Kidney (tissue), 14 donors: ENCODE results near the gene THSD4. TPM values are rescaled to one million over a fixed set of nuclear protein-coding genes. Genes with fewer than 3 reads are reported as not detected.
"Not testable (repeated sequence)": the region's sequence is repeated elsewhere in the genome, so short reads cannot be mapped to it uniquely, and the experiment has no call there.

Source experiments
- DNase-seq, 5 donors: peaks; one replicate each; pipeline ENCODE4 v3.0.0-alpha.2; 2013 to 2020
- FAIRE-seq: peaks from 2 replicates; lab custom pipeline; 2012; peaks lifted over from hg19 to GRCh38; lab: Jason Lieb, UNC
- H3K27ac ChIP-seq, 2 donors: one replicate each; pipeline ENCODE4 v1.7.0; 2013; ENCODE audit warnings: low read depth in 2 of 2, low read length in 2 of 2, inconsistent platforms in 1 of 2
- H3K27me3 ChIP-seq: one replicate; pipeline ENCODE4 v1.7.1; 2013; ENCODE audit warnings: low read length, inconsistent platforms; ENCODE audit not compliant: control insufficient read depth, insufficient read depth
- H3K36me3 ChIP-seq, 3 donors: one replicate each; pipeline versions ENCODE4 v1.7.0 to v1.7.1; 2013; ENCODE audit warnings: low read length in 3 of 3, control low read depth in 1 of 3, inconsistent platforms in 1 of 3; ENCODE audit not compliant: insufficient read depth in 3 of 3, control insufficient read depth in 2 of 3
- H3K4me1 ChIP-seq, 3 donors: one replicate each; pipeline versions ENCODE4 v1.7.0 to v1.7.1; 2013; ENCODE audit warnings: low read length in 3 of 3, inconsistent platforms in 1 of 3, low read depth in 1 of 3; ENCODE audit not compliant: control insufficient read depth in 2 of 3, insufficient read depth in 2 of 3
- H3K4me3 ChIP-seq, 3 donors: one replicate each; pipeline versions ENCODE4 v1.7.0 to v1.8.1; 2013; ENCODE audit warnings: low read length in 3 of 3, control low read depth in 1 of 3, inconsistent platforms in 1 of 3
- H3K9ac ChIP-seq, 3 donors: one replicate each; pipeline versions ENCODE4 v1.7.0 to v1.7.1; 2013; ENCODE audit warnings: low read length in 3 of 3, control low read depth in 1 of 3, inconsistent platforms in 1 of 3
- H3K9me3 ChIP-seq, 3 donors: one replicate each; pipeline versions ENCODE4 v1.7.0 to v1.7.1; 2013; ENCODE audit warnings: low read length in 3 of 3, control low read depth in 1 of 3, inconsistent platforms in 1 of 3; ENCODE audit not compliant: control insufficient read depth in 2 of 3, insufficient read depth in 1 of 3
- intact Hi-C: fragments of 100-400 bp; cut with DNase I; formaldehyde crosslinking; loops from one replicate; pipeline ENCODE4 v1.11.1; 2022
- polyA plus RNA-seq: library from polyadenylated mRNA; stranded (reverse); fragments of 350-450 nt; fragmentation: Illumina TruSeq; extraction: RNeasy Lipid Tissue Mini Kit (QIAGEN cat#74804); gene quantifications from one replicate; pipeline ENCODE4 v1.2.3, GENCODE V29; 2014; ENCODE audit warnings: low read depth, low replicate concordance; ENCODE audit not compliant: insufficient read depth
- total RNA-seq: library from RNA; stranded (reverse); fragmentation: NEBNext Ultra II Directional; extraction: Animal tissue kit (Norgen Biotek cat#: 25700); gene quantifications from one replicate; pipeline ENCODE4 v1.2.1, GENCODE V29; 2021
- TF ChIP-seq, protein P1 (sequence below): IDR thresholded peaks from 3 replicates; pipeline ENCODE4 v1.5.1; 2012; ENCODE audit warnings: mild to moderate bottlenecking, moderate library complexity, borderline replicate concordance; ENCODE audit not compliant: insufficient read depth; ENCODE audit errors: extremely low read depth
- donor health status: control.
- donor health status: control.
- donor health status: control.
- donor health status: control.
- donor health status: control.
- donor health status: DM: yes; HTN: yes; CAD: no.
- donor health status: Normal renal cell carcinoma (clear cell type).

The THSD4 gene
- total and polyA plus RNA-seq, 2 donors from 2014 or later = 9.4 to 36.3 TPM

DNA sequence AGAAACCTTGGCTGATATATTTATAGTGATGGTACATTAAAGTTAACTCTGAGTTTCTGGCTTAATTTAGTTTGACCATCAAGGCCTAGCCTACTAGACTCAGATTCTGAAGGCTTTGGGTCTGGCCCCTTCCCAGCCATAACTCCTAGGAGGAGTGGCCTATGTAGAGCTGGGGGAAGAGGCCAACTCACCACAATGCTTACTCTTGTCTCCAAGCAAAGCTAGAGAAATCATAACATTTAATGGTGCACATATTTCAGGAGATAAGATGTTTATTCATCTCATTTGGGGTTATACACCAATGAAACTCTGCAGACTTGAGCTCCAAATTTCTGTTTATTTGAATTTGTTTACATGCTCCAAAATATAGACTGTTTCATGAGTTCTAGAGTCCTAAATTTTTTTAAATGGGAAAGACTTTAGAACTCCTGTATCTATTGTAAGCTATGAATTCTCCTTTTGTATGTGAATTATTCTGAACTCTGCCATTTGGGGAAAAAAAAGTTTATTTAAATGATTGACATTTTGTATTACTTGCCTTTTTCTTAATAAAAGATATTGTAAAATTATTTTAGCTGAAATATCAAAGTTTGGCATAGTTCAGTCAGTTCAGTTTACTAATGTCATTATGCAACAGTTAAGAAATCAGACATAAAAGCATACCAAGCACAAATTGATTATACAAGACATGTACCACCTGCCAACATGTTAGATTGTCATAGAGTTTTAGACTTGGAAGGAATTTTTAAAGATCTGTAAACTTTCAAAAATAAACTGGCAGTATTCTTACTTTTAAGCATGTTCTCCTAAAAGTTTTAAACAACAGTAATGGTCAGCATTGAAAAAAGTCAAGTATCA lies 551.7 kb downstream of the THSD4 start:
- FAIRE-seq = no peak
- Histone ChIP-seq H3K27me3 (no peaks in the 10 kb centered on the region), H3K27ac (no peak overlapping the region), H3K36me3 (no peaks in the 10 kb centered on the region), H3K9me3 (no peaks in the 10 kb centered on the region), H3K4me3 (no peak overlapping the region), H3K9ac (no peak overlapping the region), H3K4me1 (no peaks in the 10 kb centered on the region)
- TF ChIP-seq, protein P1, sequence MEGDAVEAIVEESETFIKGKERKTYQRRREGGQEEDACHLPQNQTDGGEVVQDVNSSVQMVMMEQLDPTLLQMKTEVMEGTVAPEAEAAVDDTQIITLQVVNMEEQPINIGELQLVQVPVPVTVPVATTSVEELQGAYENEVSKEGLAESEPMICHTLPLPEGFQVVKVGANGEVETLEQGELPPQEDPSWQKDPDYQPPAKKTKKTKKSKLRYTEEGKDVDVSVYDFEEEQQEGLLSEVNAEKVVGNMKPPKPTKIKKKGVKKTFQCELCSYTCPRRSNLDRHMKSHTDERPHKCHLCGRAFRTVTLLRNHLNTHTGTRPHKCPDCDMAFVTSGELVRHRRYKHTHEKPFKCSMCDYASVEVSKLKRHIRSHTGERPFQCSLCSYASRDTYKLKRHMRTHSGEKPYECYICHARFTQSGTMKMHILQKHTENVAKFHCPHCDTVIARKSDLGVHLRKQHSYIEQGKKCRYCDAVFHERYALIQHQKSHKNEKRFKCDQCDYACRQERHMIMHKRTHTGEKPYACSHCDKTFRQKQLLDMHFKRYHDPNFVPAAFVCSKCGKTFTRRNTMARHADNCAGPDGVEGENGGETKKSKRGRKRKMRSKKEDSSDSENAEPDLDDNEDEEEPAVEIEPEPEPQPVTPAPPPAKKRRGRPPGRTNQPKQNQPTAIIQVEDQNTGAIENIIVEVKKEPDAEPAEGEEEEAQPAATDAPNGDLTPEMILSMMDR = no peak
- no peak for DNase-seq
- intact Hi-C loops = no loop called here

- Histone ChIP-seq H3K36me3 (no peaks in the 10 kb centered on the region), H3K27me3 (no peaks in the 10 kb centered on the region), H3K9me3 (no peaks in the 10 kb centered on the region), H3K27ac (no peak overlapping the region), H3K9ac (no peak overlapping the region), H3K4me1 (no peaks in the 10 kb centered on the region), H3K4me3 (no peak overlapping the region)
- intact Hi-C loops = no loop called here
- TF ChIP-seq, protein P1 = no peak
- DNase-seq (no peak), FAIRE-seq (no peak)
These were observed 554.4 kb downstream of the THSD4 start for GRCh38 chr15:71669688-71670087.

- H3K27me3 ChIP-seq, H3K27ac ChIP-seq, FAIRE-seq, H3K4me1 ChIP-seq, intact Hi-C loops, H3K4me3 ChIP-seq, H3K9ac ChIP-seq, H3K36me3 ChIP-seq, DNase-seq, H3K9me3 ChIP-seq: not testable (repeated sequence)
These were observed 555.0 kb downstream of the THSD4 start for GRCh38 chr15:71670222-71670621.

DNA sequence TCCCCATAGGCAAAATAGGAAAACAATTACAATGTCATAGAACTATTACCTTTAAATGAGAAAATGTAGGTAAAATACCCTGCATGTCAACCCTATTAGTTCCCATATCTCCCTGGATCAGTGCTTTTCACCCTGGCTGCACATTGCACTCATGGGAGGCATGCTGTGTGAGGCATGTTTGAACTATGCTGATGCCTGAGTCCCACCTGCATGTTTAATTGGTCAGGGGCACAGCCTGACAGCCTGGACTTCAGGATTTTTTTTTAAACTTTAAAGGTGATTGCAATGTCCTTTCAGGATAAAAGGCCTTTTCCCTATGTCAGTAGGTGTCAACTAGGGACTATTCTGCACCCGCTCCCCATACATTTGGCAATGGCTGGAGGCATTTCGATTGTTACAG lies 559.1 kb downstream of the THSD4 start:
- H3K4me1 ChIP-seq = no peaks in the 10 kb centered on the region
- H3K9me3 ChIP-seq = no peaks in the 10 kb centered on the region
- H3K4me3 ChIP-seq = no peak overlapping the region
- H3K27ac ChIP-seq = no peak overlapping the region
- no peaks in the 10 kb centered on the region for H3K27me3 ChIP-seq
- TF ChIP-seq, protein P1 = no peak
- intact Hi-C loops = no loop called here
- DNase-seq (no peak), FAIRE-seq (no peak)
- H3K9ac ChIP-seq = no peak overlapping the region
- H3K36me3 ChIP-seq = no peaks in the 10 kb centered on the region
